ENCODE measurements around the gene AK1.

AK1 gene, protein sequence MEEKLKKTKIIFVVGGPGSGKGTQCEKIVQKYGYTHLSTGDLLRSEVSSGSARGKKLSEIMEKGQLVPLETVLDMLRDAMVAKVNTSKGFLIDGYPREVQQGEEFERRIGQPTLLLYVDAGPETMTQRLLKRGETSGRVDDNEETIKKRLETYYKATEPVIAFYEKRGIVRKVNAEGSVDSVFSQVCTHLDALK

DNA sequence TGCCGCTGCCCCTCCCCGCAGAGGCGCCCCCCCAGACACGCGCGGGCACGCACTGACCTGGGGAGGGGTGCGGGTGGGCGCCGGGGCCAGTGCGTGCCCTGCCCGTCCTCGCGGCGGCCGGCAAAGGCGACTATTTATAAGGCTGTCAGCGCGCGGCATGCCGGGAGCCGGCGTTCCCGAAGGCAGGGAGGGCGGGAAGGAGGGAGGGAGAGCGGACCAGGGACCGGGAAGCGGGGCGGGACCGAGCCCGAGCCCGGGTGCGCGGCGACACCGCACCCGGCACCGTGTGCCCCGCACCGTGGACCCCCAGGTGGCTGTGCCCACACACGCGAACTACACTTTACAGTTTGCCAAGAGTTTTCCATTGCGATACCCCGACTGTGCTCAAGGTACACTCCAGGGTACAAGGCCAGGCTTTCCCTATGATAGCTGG is at the start of gene AK1:
AK1 (minus strand) TSS at position 110 of the 433 bp plus-strand sequence. CDS start 3,058 bp downstream, outside the sequence.
- TF ChIP-seq, protein P1, sequence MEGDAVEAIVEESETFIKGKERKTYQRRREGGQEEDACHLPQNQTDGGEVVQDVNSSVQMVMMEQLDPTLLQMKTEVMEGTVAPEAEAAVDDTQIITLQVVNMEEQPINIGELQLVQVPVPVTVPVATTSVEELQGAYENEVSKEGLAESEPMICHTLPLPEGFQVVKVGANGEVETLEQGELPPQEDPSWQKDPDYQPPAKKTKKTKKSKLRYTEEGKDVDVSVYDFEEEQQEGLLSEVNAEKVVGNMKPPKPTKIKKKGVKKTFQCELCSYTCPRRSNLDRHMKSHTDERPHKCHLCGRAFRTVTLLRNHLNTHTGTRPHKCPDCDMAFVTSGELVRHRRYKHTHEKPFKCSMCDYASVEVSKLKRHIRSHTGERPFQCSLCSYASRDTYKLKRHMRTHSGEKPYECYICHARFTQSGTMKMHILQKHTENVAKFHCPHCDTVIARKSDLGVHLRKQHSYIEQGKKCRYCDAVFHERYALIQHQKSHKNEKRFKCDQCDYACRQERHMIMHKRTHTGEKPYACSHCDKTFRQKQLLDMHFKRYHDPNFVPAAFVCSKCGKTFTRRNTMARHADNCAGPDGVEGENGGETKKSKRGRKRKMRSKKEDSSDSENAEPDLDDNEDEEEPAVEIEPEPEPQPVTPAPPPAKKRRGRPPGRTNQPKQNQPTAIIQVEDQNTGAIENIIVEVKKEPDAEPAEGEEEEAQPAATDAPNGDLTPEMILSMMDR (IDR thresholded peaks at IDR 0.05; ENCODE audit: low read depth, low read length, missing control alignments): no peak
- peak within 1 kb of the TSS; percentile 7; the same call in 1 of the 2 replicates for H3K4me3 ChIP-seq (ENCODE audit: low read depth, low read length)
- no peak for DNase-seq (ENCODE audit: low read depth)

DNA sequence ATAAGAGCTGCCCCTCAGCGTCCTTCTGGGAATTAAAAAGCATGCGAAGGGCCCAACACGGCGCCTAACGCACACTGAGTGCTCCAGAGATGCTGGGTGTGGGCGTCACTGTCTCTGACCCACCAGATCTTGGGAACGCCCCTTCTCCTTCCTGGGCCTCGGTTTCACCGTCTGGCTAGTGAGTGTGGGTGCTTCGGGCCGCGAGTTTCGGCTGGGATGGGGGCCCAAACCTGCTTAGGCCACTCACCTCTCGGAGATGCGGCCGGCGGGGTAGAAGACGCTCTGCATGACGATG is 49.4 kb upstream of the AK1 start:
- TF ChIP-seq, protein P1 (IDR thresholded peaks at IDR 0.05; ENCODE audit: low read depth, low read length, missing control alignments): no peak
- no peak for DNase-seq (ENCODE audit: low read depth)
- H3K4me3 ChIP-seq (ENCODE audit: low read depth, low read length): peak overlapping the region; percentile 20

DNA sequence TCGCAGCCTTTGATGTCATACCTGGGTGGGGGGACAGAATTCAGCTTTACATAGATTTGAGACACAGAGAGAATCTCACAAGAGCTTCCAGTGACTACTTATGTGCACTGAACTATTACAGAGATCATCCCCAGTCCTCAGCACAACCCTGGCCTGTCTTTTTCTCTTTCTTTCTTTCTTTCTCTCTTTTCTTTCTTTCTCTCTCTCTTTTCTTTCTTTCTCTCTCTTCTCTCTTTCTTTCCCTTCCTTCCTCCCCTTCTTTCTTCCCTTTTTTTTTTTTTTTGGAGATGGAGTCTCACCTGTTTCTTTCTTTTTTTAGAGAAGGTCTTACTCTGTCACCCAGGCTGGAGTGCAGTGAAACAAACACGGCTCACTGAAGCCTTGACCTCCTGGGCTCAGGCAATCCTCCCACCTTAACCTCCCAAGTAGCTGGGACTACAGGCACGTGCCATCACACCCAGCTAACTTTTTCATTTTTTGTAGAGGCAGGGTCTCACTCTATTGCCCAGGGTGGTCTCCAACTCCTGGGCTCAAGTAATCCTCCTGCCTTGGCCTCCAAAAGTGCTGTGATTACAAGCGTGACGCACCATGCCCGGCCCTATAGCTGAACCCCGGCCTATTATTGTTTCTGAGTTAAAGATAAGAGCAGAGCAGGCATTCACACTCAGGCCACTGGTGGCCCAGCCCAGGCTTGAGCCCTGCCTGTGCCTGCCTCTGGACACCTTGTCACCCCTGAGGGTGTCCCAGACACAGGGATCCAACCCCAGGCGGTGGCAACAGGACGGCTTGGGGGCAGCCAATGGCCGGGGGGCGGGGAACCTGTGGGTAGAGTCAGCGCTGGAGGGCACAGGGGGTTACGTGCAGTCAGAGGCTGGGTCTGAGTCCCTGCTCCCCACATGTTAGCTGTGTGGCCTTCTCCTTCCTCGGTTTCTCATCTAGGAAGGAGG is 48.8 kb upstream of the AK1 start:
- no peak for DNase-seq (ENCODE audit: low read depth)
- TF ChIP-seq, protein P1 (IDR thresholded peaks at IDR 0.05; ENCODE audit: low read depth, low read length, missing control alignments): no peak
- no peak overlapping the region for H3K4me3 ChIP-seq (ENCODE audit: low read depth, low read length)

DNA sequence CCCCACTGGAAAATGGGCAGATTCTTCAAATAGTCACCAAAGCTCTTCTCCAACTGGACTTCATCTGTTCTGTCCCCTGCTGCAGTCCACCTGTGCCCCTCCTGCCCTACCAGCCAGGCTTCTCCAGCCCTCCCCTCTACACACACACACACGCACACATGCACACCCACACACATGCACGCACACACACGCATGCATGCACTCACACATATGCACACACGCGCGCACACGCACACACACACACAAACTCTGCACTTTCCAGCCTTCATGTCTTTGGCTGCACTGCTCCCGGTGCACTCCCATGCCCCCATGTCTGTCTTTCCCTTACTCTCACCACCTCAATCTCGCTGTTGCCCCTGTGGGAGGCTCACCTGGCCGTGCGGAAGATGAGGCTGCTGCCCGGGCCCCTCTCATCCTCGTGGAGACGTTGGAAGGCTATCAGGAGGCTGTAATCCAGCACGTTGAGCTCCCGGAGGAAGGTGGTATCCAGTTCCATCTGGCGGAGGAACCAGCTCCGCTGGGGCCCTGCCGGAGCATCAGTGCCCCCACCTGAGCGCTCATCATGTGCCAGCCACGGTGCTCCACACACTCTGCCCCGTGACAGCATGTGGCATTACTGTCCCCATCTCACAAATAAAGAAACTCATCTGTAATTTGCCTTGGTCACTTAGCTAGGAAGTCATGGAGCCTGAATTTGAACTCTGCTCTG is 47.4 kb upstream of the AK1 start:
- TF ChIP-seq, protein P1 (IDR thresholded peaks at IDR 0.05; ENCODE audit: low read depth, low read length, missing control alignments): no peak
- H3K4me3 ChIP-seq (ENCODE audit: low read depth, low read length): no peak overlapping the region
- no peak for DNase-seq (ENCODE audit: low read depth)

DNA sequence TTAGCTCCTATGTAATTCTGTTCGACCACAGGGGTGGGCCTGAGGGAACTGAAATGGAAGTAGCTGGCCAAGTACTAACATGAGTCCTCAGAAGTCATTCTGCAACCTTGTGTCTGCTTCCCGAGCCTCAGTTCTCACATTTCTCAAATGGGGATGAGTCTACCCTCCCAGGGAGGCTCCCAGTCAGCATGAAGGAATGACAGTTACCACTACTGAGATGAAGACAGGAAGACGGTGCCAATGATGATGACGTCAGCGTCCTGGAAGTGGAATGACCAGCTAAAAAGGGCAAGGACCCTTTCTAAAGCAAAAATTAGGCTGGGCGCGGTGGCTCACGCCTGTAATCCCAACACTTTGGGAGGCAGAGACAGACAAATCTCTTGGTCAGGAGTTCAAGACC is 46.3 kb upstream of the AK1 start:
- H3K4me3 ChIP-seq (ENCODE audit: low read depth, low read length): no peak overlapping the region
- DNase-seq (ENCODE audit: low read depth): no peak
- TF ChIP-seq, protein P1 (IDR thresholded peaks at IDR 0.05; ENCODE audit: low read depth, low read length, missing control alignments): no peak

DNA sequence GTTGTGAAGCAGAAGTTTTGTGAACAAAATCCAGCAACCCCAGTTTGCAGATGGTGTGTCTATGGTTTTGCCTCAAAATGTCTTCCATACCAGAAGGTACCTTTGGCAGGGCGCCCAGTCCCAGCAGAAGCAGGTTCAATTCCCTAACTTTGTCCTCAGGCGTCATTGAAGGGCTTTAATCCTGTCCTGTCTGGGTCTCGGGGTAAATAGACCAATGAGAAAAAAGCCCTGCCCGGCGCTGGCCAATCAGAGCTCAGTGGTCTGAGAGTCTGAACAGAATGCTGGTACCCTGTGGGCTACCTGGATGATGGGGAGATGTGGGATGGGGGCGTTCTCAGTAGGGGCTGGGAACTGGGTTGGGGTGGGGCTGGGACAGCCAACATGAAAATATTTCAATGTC is 45.6 kb upstream of the AK1 start:
- no peak for DNase-seq (ENCODE audit: low read depth)
- TF ChIP-seq, protein P1 (IDR thresholded peaks at IDR 0.05; ENCODE audit: low read depth, low read length, missing control alignments): no peak
- H3K4me3 ChIP-seq (ENCODE audit: low read depth, low read length): no peak overlapping the region
